ENCODE measurements around the gene S100A1.

Gene S100A1

DNA sequence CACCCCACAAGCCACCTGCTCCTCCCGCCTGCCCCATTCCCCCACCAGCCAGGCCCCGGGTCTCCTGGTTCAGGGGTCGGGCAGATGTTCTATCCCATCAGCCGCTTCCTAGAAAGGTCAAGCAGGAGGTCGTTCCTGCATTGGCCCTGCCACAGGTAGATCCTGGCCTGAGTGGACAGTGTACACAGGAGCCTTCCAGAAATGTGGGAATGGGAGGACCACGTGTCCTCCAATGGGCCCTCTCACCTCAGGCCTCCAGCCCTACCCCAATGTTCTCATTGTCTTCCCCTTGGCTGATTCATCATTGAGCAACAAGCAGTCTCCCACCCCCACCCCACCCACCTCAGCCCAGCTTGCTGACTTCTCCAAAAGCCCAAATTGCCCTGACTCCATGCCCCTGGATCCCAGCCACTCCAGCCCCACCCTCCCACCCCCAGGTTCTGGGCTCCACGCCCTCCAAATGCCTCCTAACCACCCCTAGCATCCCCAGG lies 17.4 kb upstream of the S100A1 start:
- DNase-seq (ENCODE audit: low read depth), result no peak

DNA sequence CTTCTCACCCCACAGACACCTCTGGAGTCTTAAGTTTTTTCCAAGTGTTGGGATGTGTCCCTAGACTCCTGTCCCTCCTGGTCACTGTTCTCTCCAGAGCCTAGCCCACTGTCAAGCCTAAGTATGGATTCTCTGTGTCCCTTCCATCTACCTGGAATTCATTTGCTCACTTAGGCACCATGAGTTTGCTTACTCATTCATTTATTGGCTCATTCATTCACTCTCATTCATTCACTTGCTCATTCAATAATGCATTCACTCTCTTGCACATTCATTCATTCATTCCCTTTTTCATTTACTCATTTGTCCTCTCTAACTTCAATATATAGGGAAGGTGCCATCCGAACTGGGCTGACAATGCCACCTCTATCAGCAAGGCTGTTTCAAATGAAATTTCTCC lies 16.9 kb upstream of the S100A1 start:
- no peak for DNase-seq (ENCODE audit: low read depth)

DNA sequence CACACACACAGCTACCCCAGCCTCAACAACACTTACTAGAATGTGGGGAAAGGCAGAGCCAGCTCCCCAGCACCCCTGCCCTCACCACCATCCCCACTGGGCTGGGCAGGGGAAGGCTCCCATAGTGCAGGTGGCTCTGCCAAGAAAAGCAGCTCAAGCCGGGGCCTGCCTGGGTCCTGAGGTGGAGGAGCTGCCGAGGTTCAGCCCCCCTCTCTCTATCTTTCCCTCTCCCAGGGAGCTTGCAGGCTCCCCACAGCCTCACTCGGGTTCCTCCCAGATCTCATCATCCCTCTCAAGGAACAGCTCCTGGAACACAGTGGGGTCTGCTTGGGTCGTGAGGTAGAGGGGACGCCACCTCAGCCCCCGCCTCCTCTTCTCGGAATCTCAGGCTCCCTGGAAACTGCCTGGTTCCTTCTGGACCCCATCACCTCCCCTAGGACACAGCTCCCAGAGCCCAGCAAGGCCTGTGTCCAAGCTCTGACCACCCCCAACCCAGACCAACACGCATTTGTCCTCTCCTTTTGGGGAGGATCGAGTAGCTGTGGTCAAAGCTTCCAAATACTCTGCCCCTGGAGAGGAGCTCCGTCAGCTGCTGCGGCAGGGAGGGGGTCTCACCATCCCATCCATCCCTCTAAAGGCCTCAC lies 16.0 kb upstream of the S100A1 start:
- DNase-seq (ENCODE audit: low read depth), result no peak

DNA sequence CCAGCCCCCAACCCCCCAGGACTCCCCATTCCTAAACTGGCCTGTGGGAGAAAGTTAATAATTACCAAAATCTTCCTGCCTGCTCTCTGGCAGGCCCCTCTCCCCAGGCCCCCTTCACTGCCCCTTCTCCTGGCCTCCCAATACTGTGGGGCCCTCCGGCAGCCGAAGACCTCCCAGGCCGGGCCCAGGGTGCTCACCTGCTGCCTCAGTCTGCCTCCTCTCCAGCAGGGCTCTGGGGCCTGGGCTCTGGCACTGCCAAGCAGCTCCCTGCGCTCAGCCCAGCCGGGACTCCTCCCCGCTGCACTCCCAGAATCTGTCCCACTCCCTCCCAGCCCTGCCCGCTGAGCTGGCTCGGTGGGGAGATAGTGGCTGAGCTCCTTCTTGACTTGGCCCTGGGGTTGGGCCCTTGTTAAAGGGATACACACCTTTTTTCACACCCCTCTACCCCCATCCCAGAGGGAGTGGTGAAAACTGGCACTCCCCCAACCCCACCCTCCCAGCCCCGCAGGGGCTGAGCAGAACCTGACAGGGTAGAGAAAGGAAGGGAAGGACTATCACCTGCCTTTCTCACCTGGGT lies 15.4 kb upstream of the S100A1 start, which contains the start of gene S100A16:
Gene S100A16, minus strand, starts transcription at position 383 of the 577 bp plus-strand sequence. CDS start 4,986 bp downstream, outside the sequence.
- no peak for DNase-seq (ENCODE audit: low read depth)

DNA sequence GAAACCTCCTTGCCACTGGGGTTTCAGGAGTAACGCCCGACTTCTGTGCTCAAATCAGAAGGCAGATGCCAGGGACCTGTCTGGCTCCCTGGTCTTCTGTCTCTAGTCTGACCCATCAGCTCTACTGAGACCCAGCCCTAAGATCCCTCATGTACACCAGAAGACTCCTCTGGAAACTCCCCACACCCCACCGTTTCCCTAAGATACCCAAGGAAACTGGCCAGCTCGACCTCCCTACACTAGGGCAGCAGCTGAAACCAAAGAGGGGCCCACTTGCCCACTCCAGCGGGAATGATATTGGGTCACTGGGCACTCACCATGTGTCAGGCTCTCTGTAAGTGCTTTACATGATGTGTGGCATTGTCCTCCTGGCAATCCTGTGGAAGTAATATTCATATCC lies 14.8 kb upstream of the S100A1 start:
- no peak for DNase-seq (ENCODE audit: low read depth)

DNA sequence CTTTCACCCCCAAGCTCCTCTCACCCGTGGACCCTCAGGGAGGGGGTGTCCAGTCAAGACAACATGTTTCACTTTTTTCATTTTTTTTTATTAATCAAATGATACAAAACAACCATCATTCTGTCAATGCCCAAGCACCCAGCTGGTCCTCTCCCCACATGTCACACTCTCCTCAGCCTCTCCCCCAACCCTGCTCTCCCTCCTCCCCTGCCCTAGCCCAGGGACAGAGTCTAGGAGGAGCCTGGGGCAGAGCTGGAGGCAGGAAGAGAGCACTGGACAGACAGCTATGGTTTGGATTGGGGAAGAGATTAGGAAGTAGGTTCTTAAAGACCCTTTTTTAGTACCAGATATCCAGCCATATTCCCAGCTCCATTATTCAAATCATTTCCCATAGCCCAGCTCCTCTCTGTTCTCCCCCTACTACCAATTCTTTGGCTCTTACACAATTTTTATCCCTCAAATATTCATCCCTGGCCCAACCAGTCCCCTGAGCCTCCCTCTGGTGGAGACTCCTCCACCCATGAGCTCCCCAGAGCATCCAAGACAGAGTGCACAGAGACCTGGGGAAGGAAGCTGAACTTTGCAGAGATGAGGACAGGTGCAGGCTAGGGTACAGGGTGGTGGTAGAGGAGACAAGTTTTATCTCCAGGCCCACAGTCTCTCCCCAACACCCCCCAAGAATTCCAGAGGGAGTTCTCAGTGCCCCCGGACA lies 13.9 kb upstream of the S100A1 start:
- DNase-seq (ENCODE audit: low read depth), result no peak

DNA sequence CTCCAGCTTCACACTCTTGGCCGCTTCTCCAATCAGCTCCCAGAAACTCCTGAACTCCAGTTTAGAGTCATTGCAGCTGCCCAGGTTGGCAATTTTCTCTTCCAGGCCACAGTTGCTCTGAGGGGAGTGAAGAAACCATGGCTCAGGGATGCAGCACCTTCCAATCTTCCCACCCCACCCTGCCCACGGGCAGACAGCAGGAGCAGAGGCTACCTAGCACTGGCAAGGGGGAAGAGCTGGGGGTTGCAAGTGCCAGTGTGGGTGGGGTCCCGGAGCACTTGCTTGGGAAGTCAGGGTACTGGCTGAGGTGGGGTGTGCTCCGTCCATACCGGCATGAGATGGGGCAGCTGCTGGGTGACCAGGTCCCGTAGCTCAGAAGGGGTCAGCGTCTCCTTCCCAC lies 13.3 kb upstream of the S100A1 start:
- no peak for DNase-seq (ENCODE audit: low read depth)

DNA sequence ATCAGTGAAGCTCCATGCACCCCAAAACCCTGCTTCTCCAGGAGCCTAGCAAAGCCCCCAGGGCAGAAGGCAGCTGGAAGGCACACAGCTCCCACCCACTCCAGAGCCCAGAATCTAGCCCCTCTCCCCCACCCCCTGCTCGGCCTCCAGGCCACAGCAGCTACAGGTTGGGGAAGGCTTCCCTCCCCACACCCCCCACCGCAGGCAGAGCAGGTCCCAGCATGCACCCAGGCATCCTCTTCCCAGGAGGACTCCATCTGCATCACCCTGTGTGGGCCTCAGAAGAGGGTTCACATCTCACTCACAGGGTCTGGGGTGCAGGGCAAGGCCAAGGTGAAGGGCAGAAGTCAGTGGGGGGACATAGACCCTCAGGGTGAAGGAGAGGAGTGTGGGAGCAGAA lies 12.8 kb upstream of the S100A1 start:
- no peak for DNase-seq (ENCODE audit: low read depth)

DNA sequence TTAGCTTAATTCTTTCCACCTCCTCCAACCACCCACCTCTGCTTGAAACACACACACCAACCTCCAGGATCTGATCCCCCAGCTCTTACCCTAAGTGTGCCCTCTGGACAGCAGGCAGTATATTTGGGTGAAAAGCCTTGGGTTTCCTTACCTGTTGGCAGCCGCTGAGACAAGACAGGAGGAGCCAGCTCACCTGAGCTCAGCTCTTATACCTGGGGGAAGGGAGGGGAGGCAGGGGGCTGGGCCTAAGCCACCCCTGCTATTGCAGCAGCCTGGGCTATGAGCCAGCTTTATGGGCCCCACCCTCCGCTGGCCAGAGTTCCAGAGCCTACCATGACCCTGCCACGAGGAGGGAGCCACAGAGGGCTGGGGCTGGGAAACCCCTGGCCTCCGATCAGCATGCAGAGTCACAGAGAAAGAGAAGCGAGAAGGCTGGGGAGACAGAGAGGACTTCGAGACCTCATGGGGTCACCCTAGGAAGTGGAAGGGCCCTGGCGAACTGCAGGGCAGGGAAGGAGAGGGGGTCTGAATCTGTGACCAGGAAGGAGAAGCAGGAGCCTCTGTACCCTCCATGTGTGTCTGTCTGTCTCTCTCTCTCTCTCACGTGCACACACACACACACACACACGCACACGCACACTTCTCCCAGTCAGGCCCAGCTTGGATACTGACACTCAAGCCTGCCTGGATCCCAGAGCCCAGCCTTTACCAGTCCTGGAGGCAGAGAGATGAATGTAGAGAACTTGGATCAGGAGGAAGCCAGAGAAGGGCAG lies 11.9 kb upstream of the S100A1 start, which contains the start of gene S100A14:
Gene S100A14, minus strand, starts transcription at position 182 of the 773 bp plus-strand sequence. CDS start 467 bp downstream, outside the sequence.
- DNase-seq (ENCODE audit: low read depth), result no peak

DNA sequence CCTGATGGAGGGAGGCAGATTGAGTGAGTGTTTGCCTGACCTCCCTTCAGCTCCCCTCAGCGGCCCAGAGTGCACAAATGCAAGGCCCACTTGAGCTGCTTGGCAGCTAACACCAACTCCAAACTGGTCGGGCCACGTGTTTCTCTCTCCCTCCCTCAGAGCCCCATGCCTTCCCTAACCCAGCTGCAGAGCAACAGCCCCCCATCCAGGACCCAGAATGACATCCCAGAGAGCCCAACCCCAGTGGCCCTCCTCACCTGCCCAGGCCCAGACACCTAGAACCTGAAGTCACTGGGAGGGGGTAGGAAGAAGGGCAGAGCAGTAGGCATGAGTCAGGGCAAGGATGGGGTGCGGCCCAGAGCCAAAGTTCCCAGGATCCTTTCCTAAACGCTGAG lies 11.3 kb upstream of the S100A1 start:
- no peak for DNase-seq (ENCODE audit: low read depth)

DNA sequence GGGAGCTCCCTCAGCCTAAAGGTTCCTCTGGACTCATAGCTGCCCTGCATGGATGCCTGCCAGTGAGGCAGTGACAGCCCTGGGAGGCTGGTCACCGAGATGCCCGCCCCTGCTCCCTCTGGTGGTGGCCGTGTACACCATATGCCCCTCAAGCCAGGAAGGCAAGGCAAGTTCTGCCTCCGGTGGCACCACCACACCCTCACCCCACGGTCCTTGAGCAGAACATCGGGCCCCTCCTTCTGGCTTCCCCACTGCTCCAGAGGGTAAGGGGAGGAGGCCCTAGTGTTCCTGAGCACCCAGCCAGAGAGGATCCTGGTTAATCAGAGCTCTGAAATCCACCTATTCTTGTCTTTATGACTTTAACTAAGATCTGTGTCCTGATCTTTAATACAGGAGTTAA lies 10.6 kb upstream of the S100A1 start:
- no peak for DNase-seq (ENCODE audit: low read depth)

DNA sequence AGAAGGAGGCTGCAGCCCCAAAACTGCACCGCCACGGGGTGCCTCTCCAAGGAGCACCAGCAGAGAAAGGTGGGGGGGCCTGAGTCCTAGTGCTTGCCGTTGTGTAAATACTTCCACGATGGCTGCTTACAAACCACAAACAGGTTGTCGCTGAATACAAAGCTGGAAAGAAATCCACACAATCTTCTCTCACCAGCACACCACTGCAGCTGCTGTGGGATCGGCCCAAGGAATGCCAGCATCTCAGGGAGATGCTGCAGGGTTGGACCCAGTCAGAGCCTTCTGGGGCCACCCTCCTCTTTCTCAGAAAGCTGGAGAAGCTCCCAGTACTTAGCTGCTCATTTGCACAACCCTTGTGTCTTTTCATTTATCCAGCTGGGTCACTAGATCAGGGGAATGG lies 9.1 kb upstream of the S100A1 start:
- no peak for DNase-seq (ENCODE audit: low read depth)

DNA sequence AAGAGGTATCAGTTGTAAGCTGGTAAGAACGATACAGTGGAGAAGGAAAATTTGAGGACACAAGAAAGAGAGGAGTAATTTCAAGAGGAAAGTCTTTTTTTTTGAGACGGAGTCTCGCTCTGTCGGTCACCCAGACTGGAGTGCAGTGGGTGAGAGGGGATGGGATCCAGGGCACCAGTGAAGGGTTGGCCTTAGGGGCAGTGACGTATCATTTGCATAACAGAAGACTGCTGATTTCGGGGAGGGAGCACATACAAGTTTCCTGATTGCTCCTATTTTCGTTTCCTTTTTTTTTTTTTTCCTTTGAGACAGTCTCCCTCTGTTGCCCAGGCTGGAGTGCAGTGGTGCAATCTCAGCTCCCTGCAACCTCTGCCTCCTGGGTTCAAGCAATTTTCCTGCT lies 5.1 kb upstream of the S100A1 start:
- DNase-seq (ENCODE audit: low read depth), result no peak

DNA sequence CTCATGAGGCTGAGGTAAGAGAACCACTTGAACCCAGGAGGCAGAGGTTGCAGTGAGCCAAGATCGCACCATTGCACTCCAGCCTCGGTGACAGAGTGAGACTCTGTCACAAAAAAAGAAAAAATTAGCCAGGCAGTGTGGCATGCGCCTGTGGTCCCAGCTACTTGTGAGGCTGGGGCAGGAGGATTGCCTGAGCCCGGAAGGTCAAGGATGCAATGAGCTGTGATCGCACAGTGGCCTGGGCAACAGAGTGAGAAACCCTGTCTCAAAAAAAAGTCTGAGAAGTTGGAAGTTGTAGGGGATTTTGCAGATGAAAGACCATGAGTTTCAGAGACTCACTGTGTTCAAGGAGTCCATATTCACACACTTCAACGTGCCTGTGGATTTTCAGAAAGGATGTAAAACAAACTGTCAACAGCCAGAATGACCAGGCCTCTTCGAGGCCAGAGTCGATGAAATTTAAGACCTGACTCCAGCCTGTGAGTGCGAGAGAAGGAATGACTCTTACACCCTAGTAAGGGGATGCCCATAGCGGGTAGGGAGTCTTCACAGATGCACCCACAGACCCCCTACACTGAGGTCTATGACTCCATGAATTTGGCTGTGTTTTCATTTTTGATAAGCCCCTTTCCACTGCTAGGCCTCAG lies 3.1 kb upstream of the S100A1 start:
- DNase-seq (ENCODE audit: low read depth), result no peak

DNA sequence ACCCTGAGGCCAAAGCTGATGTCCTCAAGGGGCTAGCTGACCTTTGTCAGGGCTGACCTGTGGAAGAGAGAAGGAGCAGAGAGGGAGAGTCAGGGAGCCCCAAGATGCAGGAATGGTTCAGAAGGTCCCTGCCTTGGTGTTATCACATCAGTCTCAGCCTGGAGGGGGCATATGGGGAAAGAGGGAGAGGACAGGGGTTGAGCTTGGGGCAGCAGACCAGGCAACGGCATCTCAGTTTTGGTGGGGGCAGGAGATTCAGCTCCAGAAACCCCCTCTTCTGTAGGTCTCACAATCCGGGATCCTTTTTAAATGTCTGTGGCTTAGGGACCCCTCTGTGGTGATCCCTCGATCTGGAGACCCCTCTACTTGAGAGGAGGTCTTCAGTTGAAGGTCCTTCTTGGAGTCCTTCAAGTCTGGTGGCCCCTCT lies 1.7 kb upstream of the S100A1 start:
- no peak for DNase-seq (ENCODE audit: low read depth)

DNA sequence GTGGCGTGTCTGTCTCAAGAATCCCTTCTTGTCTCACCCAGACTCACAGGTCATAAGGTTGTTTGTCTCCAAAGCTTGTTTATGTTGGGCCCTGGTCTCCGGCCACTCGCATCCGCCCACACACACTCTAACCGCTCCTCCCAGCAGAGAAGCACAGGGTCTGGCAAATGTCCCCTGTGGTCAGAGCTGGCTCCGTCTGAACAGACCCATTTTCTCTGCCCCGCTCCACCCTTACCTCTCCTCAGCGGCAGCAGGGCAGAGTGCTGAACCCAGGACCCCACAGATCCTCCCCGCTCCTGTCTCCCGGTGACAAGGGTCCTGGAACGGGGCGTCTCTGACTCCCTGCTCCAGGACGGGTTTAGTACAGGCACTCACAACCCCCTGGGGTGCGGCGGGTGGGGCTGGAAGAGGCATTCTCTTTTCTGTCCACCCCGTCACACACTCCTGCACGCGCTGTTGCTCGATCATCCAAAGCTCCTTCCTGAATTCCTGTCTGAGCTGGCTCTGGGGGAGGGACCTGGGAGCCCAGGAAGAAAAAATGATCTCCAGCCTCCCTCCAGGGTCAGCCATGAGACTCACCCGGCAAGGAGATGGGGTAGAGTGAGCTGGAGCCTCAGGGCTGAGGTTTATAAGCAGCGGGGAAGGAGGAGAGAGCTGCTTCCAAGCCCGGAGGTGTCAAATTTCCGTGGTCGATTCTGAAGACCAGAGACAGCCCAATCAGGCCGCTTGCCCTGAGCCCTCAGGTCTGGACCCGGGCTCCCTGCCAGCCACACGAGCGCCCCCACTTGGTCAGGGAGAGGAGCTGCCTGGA lies 1.1 kb upstream of the S100A1 start, which contains the start of gene S100A13:
Gene S100A13, minus strand, starts transcription at position 602 of the 811 bp plus-strand sequence. CDS start 1,033 bp downstream, outside the sequence.
- no peak for DNase-seq (ENCODE audit: low read depth)

DNA sequence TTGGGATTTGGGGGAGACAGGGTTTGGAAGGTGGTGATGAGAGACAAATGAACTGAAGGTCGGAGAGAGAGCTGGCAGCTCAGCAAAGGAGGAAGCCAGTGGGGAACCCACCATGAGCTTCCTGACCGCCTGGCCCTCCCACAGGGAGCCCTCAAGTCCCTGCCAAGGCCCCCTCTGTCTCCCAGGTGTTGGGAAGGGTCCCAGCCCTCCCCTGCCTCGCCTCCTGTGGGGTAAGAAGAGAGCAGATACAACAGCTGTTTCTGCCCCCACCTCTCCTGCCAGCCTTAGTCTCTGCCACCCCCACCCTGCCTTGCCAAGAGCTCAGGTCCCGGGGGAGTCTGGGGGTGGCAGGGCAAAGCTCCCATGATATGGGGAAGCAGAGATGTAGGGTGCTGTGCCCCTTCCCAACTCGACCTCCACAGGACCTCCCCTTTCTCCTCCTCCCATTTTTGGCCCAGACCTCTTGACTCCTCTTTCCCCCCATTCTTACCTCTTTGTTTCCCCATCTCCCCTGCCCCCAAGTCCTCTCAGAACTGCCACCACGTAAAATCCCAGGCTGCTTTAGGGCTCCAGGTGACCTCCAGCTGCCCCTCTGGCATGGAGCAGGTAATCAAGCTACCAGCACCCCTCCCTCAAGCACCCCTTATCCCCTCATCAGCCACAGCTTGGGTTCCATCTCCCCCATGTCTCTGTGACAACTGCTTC lies 556 bp downstream of the S100A1 start:
- no peak for DNase-seq (ENCODE audit: low read depth)

DNA sequence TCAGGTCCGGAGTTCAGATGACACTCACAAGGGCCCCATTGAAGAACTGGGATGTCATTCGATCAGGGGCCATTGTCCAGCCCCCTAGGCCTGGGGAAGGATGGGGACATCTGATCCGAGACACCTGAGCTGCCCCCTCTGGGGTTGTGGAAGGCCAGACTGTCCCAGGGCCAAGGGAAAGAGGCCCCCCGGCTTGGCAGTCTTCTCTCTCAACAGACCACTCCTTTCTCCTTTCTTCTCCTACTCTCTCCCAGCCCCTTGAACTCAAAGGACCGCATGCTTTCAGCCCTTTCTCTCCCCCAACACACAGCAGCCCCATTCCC lies 1.1 kb downstream of the S100A1 start:
- no peak for DNase-seq (ENCODE audit: low read depth)

DNA sequence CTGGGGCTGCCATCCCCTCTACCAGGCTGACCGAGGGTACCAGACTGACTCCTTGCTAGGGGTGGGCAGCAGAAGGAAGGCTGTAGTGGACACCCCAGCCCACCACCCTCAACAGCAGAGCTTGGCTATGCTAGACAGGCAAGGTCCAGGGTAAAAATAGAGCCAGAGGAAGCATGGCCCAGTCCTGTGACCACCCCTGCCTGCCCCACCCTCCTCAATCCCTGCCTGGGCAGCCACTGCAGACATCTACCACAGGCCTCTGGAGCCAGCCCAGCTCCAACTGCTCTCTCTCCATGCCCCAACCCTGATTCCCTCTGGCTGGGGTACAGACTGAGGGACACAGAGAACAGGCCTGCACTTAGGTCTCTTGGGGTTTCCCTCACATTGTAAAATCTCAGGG lies 1.7 kb downstream of the S100A1 start:
- no peak for DNase-seq (ENCODE audit: low read depth)

DNA sequence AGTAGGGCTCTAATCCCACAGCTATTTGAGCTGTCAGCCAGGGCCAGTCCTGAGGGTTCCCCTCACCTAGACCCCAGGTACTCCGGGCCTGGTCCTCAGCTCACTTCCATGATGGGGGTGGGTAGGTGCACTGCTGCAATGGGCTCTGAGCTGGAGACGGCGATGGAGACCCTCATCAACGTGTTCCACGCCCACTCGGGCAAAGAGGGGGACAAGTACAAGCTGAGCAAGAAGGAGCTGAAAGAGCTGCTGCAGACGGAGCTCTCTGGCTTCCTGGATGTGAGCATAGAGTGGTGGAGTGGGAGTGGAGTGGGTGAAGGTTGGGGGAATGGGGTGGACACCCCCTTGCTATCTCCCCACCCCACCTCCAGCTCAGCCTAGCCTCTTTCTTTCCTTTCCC lies 2.1 kb downstream of the S100A1 start:
- no peak for DNase-seq (ENCODE audit: low read depth)

Data from stimulated activated CD8-positive, alpha-beta memory T cell treated with anti-CD3 and anti-CD28 coated beads, Interleukin-15, amount 100 ng/mL, for 24 hours (primary cell).